TTC549 (cell line): ENCODE data around the gene UQCRQ.
A peak's percentile ranks its signal among the peaks of the same experiment; 100 is the strongest.

Source experiments
- FAIRE-seq: peaks from 2 replicates; lab custom pipeline; 2012; peaks lifted over from hg19 to GRCh38; lab: Jason Lieb, UNC

Gene UQCRQ

GRCh38 chr5:132871459-132872284 is 5.2 kb downstream of the UQCRQ start:
- no peak for FAIRE-seq

- no peak for FAIRE-seq
Measured at GRCh38 chr5:132872788-132873118, 6.3 kb downstream of the UQCRQ start.

GRCh38 chr5:132873119-132873929 is 6.9 kb downstream of the UQCRQ start, which contains the start of gene LEAP2:
Gene LEAP2 (plus strand): TSS chr5:132873668. CDS start chr5:132873695, 27 bp downstream.
- no peak for FAIRE-seq

- FAIRE-seq, result no peak
Measured at GRCh38 chr5:132873930-132874271, 7.5 kb downstream of the UQCRQ start.

- FAIRE-seq, result no peak
Measured at GRCh38 chr5:132876020-132876759, 9.7 kb downstream of the UQCRQ start.

GRCh38 chr5:132877466-132877865 is 11.0 kb downstream of the UQCRQ start:
- no peak for FAIRE-seq

- no peak for FAIRE-seq
Measured at GRCh38 chr5:132877938-132878337, 11.5 kb downstream of the UQCRQ start.

- FAIRE-seq, result peak; percentile 83
Measured at GRCh38 chr5:132883261-132883834, 16.9 kb downstream of the UQCRQ start.

- FAIRE-seq, result no peak
Measured at GRCh38 chr5:132884548-132884947, 18.1 kb downstream of the UQCRQ start.

GRCh38 chr5:132886064-132886823 is 19.8 kb downstream of the UQCRQ start:
- FAIRE-seq, result no peak

- FAIRE-seq, result no peak
Measured at GRCh38 chr5:132887283-132887682, 20.8 kb downstream of the UQCRQ start.

- FAIRE-seq, result no peak
Measured at GRCh38 chr5:132889501-132889900, 23.1 kb downstream of the UQCRQ start.

- FAIRE-seq, result no peak
Measured at GRCh38 chr5:132890817-132891216, 24.4 kb downstream of the UQCRQ start.

- no peak for FAIRE-seq
Measured at GRCh38 chr5:132895719-132896305, 29.4 kb downstream of the UQCRQ start.

- FAIRE-seq, result no peak
Measured at GRCh38 chr5:132896685-132897084, 30.2 kb downstream of the UQCRQ start.

GRCh38 chr5:132898094-132898493 is 31.7 kb downstream of the UQCRQ start:
- FAIRE-seq, result no peak

- FAIRE-seq, result no peak
Measured at GRCh38 chr5:132901036-132901435, 34.6 kb downstream of the UQCRQ start.

- FAIRE-seq, result no peak
Measured at GRCh38 chr5:132901730-132902129, 35.3 kb downstream of the UQCRQ start.

GRCh38 chr5:132905938-132906337 is 39.5 kb downstream of the UQCRQ start:
- FAIRE-seq, result no peak

GRCh38 chr5:132907161-132907560 is 40.7 kb downstream of the UQCRQ start:
- FAIRE-seq, result no peak

- FAIRE-seq, result no peak
Measured at GRCh38 chr5:132909702-132910101, 43.3 kb downstream of the UQCRQ start.
